Raji (cell line): Measurements from ENCODE around the gene XPC.

Experiments
- POLR2A ChIP-seq: IDR thresholded peaks from 2 replicates; pipeline ENCODE4 v1.6.1; 2011; ENCODE audit warnings: low read depth, low read length, control low read depth; ENCODE audit not compliant: insufficient read depth

The XPC gene

DNA sequence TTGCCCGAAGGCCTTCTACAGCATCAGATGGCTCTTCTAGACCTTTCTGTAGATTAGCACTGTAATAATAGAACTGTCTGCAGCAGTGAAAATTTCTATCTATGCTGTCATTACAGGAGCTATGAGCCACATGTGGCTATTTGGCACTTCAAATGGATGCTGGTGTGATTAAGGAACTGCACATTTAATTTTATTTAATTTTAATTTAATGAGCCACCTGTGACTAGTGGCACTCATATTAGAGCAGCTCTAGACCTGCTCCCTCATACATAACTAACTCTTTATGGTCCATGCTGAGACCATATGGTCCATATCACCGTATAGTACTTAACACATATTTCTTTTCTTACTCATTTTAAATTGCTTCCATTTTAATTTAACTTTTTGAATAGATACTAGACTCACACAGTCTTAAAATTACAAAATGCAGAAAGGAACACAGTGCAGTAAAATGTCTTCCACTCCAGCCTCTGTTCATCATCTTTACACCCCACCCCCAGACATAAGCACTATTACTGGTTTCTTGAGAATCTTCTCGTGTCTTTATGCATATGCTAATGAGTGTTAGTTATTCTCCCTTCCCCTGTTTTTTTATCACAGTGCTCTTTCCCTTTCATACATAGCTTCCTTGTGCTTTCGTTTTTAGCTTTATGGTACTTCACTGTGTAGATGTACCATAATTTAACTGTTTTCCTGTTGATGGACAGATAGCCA, 9.8 kb upstream of the XPC start:
- TF ChIP-seq POLR2A: no peak

GRCh38 chr3:14186854-14187458, 8.6 kb upstream of the XPC start:
- TF ChIP-seq POLR2A: no peak

DNA sequence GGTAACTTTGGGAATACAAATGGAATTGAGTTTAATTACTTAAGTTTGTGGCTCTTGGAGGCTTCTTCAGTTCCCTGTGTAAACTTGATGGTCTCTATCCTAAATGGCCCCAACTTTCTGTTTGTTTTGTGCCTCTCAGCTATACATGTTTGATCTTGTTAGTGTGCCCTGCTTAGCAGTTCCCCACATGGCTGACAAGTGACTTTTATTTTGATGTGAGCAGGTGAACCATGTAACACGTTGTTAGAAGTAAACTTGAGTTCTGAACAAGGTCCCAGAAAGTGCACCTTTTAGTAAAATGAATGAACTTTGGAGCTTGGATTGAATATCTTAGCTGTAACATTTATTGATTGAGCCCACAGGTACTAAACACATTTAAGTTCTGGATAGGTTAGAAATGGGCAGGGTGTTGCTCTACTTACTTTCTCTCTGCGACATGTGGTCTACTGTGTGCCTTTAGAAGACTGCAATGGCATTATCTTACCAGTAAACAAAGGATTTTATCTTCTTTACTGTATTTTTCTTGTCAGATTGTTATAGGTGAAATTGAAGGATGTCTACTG, 4.7 kb upstream of the XPC start:
- no peak for TF ChIP-seq POLR2A

DNA sequence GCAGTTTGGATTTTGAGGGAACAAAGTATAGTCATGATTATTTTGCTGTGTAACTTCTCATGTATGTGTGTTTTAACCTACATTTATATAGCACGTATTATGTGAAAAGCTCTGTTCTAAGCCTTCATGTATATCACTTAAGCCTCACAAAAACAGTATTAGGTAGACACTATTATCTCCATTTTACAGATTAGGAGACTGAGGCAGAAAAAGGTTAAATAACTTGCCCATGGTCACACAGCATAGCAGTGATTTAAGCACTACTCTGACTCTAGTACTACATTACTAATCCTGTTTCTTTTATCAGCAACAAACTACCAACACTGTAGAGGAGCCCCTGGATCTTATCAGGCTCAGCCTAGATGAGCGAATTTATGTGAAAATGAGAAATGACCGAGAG, 2.9 kb upstream of the XPC start:
- no peak for TF ChIP-seq POLR2A

DNA sequence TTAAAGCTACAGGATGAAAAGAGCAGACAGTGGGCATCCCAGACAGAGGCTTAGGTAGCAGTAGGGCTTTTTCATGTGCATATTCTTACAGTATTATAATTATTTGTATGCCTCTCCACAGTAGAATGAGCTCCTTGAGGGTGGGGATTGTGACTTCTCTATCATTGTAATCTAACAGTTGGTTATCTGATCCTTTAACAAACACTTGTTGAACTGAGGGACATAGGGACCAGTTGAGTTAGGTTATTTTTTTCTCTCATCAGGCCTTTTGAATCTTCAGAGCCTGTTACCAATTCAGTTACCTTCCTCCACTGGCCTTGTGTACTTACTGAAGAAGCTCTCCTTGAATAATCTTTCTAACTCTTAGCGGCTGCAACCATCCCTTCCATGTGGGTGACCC, 1.4 kb upstream of the XPC start:
- no peak for TF ChIP-seq POLR2A

GRCh38 chr3:14179114-14179465, 689 bp upstream of the XPC start:
- TF ChIP-seq POLR2A: no peak

GRCh38 chr3:14177580-14178246, 688 bp downstream of the XPC start:
- TF ChIP-seq POLR2A: no peak

DNA sequence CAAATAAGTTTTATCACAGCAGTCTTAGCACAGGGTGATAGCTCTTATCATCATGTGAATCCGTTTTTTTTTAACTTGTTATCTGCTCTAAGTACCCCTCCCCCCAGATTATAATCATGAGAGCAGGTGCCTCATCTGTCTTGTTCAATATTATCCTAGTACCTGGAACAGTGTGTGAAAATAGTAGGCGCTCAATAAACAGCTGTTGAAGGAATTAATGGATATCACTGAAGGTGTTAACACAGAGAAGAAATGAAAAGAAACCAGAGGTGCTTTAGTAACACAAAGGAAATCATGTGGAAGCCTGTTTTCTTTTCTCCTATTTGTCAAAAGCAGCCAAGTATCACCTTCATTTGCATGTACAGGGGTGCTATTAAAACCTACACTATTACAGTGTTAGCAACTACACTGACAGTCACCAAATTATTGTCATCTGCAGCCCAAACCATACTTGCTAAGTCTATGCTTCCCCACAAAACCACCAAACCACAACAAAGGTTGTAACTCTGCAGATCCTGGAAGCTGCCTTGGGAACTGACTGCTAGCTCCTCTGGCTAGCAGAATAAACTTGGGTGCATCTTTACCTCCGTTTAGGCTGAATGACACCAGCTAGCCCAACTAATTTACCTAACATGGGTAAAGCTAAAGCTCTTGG, 2.9 kb downstream of the XPC start:
- no peak for TF ChIP-seq POLR2A

- TF ChIP-seq POLR2A: no peak
These were observed 3.9 kb downstream of the XPC start for GRCh38 chr3:14174483-14174882.

DNA sequence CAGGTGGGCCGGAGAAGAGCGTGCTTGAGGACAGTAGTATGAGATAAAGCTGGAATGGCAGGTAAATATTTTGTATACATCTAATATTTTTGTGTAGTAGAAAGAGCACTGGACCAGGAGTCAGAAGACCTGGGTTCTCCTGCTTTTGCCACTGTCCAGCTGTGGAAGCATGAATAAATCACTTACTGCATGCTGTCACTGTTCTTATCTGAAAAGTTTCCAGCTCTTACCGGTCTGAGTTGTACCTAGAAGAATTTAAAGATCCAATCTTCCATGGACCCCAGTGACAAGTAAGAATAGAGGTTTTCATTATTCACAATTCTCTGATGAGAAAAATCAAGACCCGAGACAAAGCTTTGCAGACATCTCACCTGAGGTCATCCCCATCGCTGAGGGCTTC, 5.9 kb downstream of the XPC start:
- no peak for TF ChIP-seq POLR2A

DNA sequence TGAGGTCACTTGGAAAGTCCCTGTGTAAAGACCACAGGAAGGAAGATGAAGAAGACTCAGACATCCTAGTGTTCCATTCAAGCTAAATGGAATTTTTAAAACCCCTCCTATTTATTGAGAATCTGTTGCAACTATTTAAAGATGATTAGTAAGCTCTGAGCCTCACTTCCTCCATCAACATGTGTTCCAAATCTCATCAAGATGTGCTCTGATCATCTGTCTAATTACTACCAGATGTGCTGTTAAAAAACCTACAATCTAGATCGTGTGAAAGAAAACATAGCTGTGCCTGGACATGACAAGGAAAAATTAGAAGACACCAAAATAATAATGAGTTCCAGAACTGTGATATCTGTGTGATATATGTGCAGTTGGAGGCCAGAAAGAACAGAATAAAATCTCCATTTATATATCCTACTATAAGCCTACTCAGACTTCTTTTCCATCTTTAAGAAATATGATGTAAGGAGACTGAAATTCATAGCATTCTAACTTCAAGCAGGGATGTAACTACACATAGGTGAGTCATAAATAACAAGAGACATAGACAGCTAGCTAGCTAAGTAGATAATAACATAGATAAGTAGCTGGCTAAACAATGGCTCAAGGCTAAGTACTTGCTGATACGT, 7.8 kb downstream of the XPC start:
- TF ChIP-seq POLR2A: no peak

DNA sequence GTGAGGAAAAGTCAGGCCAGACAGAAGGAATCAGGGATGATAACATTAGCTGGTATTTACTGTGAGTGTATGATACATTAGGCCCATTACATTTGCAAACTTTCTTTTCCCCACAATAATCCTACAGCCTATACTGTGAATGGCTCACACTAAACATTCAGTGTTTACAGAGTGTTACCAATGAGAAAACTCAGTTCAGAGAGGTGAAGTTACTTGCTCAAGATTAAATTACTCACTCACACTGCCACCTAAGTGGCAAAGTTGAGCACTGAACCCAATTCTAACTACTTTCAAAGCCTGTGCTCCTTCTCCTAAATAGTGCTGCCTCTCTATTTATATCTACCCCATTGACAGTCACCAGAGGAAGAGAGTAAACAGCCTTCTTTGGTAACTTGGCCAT, 8.5 kb downstream of the XPC start:
- no peak for TF ChIP-seq POLR2A

GRCh38 chr3:14169435-14169834, 9.0 kb downstream of the XPC start:
- TF ChIP-seq POLR2A: no peak

DNA sequence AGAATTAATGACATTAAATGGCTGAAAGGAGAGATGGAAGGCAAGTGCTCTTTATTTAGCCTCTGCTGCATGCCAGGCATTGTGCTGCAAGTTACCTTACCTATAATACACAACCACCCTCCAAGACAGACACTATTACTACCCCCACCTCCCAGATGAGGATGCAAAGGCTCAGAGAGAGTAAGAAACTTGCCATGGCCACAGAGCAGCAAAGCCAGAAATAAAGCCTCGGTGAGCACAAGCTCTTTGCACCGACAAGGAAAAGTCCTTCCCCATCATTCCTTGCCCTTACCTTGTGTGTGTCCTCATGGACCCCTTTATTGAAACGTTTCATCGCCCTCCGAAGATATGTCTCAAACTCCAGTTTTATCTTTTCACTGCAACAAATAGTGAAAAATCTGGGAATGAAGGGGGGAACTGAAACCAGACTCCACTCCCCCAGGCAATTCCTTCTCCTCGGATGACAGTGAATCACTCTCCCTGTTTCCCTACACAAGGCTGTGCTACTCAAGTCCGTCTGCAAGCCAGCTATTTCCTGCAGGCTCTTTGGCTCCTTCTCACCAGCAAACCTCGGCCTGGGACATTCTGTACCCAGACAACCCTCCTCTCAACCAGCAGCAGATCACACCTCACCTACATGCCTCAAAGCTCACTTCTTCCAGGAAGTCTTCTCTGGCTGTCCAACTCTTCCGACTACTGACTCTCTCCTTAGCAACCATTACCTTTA, 11.4 kb downstream of the XPC start:
- no peak for TF ChIP-seq POLR2A

GRCh38 chr3:14162178-14162577, 16.2 kb downstream of the XPC start:
- TF ChIP-seq POLR2A: no peak
